HG03460 (cell line): Measurements from ENCODE around the gene UBASH3A.
"Not testable (repeated sequence)": the region's sequence is repeated elsewhere in the genome, so short reads cannot be mapped to it uniquely, and the experiment has no call there.

Experiments
- ATAC-seq: cut with Tn5 transposase; IDR thresholded peaks from one replicate; pipeline ENCODE4 v1.9.1; 2021; ENCODE audit not compliant: unreplicated experiment

Gene UBASH3A

GRCh38 chr21:42465803-42466127, 62.1 kb downstream of the UBASH3A start:
- ATAC-seq = no peak

GRCh38 chr21:42466700-42467099, 63.0 kb downstream of the UBASH3A start:
- ATAC-seq = no peak

- ATAC-seq = no peak
Measured at GRCh38 chr21:42467140-42467983, 63.7 kb downstream of the UBASH3A start.

GRCh38 chr21:42468491-42469131, 64.9 kb downstream of the UBASH3A start:
- ATAC-seq = no peak

- ATAC-seq = no peak
Measured at GRCh38 chr21:42469272-42469671, 65.6 kb downstream of the UBASH3A start.

GRCh38 chr21:42469726-42470125, 66.0 kb downstream of the UBASH3A start:
- not testable (repeated sequence) for ATAC-seq

- ATAC-seq = no peak
Measured at GRCh38 chr21:42471206-42471605, 67.5 kb downstream of the UBASH3A start.

- no peak for ATAC-seq
Measured at GRCh38 chr21:42471716-42472330, 68.1 kb downstream of the UBASH3A start.

- ATAC-seq = no peak
Measured at GRCh38 chr21:42472521-42472920, 68.8 kb downstream of the UBASH3A start.

- ATAC-seq = no peak
Measured at GRCh38 chr21:42473498-42474042, 69.9 kb downstream of the UBASH3A start.

- peak; percentile 43 for ATAC-seq
Measured at GRCh38 chr21:42474043-42474831, 70.5 kb downstream of the UBASH3A start.

- ATAC-seq = no peak
Measured at GRCh38 chr21:42475036-42475435, 71.3 kb downstream of the UBASH3A start.

GRCh38 chr21:42475526-42476387, 72.1 kb downstream of the UBASH3A start:
- no peak for ATAC-seq

- ATAC-seq = no peak
Measured at GRCh38 chr21:42476388-42477331, 73.0 kb downstream of the UBASH3A start.

GRCh38 chr21:42478504-42478903, 74.8 kb downstream of the UBASH3A start:
- ATAC-seq = no peak

- no peak for ATAC-seq
Measured at GRCh38 chr21:42479582-42479981, 75.9 kb downstream of the UBASH3A start.

- no peak for ATAC-seq
Measured at GRCh38 chr21:42480736-42481135, 77.0 kb downstream of the UBASH3A start.

- no peak for ATAC-seq
Measured at GRCh38 chr21:42481169-42481568, 77.5 kb downstream of the UBASH3A start.

GRCh38 chr21:42484966-42485365, 81.3 kb downstream of the UBASH3A start:
- no peak for ATAC-seq
